Uterus (tissue), 4 donors: Measurements from ENCODE around the gene FOXN4. TPM values are rescaled to one million over a fixed set of nuclear protein-coding genes. Genes with fewer than 3 reads are reported as not detected.

Source experiments
- DNase-seq, 2 donors: peaks; one replicate each; pipeline ENCODE4 v3.0.0-alpha.2; 2019 to 2020
- H3K27ac ChIP-seq, 2 donors: fragments of 200-600 bp; sonication (generic); 1 replicate in 1 of 2; 2 replicates in 1 of 2; pipeline ENCODE4 v1.5.1; 2016 to 2018
- H3K27me3 ChIP-seq, 2 donors: fragments of 200-600 bp; sonication (generic); one replicate each; pipeline ENCODE4 v1.5.1; 2018 to 2019; ENCODE audit warnings: control low read depth in 1 of 2
- H3K36me3 ChIP-seq, 2 donors: fragments of 200-600 bp; sonication (generic); one replicate each; pipeline ENCODE4 v1.5.1; 2019; ENCODE audit warnings: control low read depth in 1 of 2
- H3K4me1 ChIP-seq, 2 donors: fragments of 200-600 bp; sonication (generic); one replicate each; pipeline ENCODE4 v1.5.1; 2018 to 2019; ENCODE audit warnings: control low read depth in 1 of 2
- H3K4me3 ChIP-seq, 2 donors: fragments of 200-600 bp; sonication (generic); 1 replicate in 1 of 2; 2 replicates in 1 of 2; pipeline ENCODE4 v1.5.1; 2018 to 2019; ENCODE audit warnings: mild to moderate bottlenecking in 1 of 2
- H3K9me3 ChIP-seq, 2 donors: fragments of 200-600 bp; sonication (generic); one replicate each; pipeline ENCODE4 v1.5.1; 2019; ENCODE audit warnings: control low read depth in 1 of 2
- CTCF ChIP-seq, 4 experiments: fragments of 200-600 bp in 2 of 4; fragments of 450-650 bp in 2 of 4; sonication (generic) in 2 of 4; IDR thresholded peaks; one replicate each; pipeline ENCODE4 v1.5.1; 2016 to 2019; ENCODE audit warnings: antibody characterized with exemption in 4 of 4, mild to moderate bottlenecking in 2 of 4, moderate library complexity in 1 of 4
- POLR2A ChIP-seq, 2 donors: fragments of 450-650 bp; IDR thresholded peaks; one replicate each; pipeline ENCODE4 v1.6.1; 2016; ENCODE audit warnings: antibody characterized with exemption in 2 of 2, mild to moderate bottlenecking in 1 of 2, moderate library complexity in 1 of 2
- intact Hi-C: fragments of 100-400 bp; cut with DNase I; formaldehyde crosslinking; loops from one replicate; pipeline ENCODE4 v1.15.1; 2023; ENCODE audit warnings: low total_unique reads
- total RNA-seq, 4 donors: library from RNA; depleted of rRNA in 3 of 4; stranded (reverse); fragments of >200 nt in 3 of 4; gene quantifications; one replicate each; pipeline versions ENCODE4 v1.1.0 to v1.2.4, GENCODE V29; 2014 to 2023
- donor health status: DM: yes; HTN: yes; CAD: no.

FOXN4 gene
- total RNA-seq, 4 donors from 2014 or later, result not detected

GRCh38 chr12:109336593-109336992, 27.5 kb upstream of the FOXN4 start:
- no peaks in the 10 kb centered on the region for H3K27me3 ChIP-seq
- no peaks in the 10 kb centered on the region for H3K9me3 ChIP-seq
- no peak overlapping the region for H3K4me3 ChIP-seq
- H3K4me1 ChIP-seq, result peaks cover 0 to 5% of the 10 kb centered on the region in 2 donors
- no peaks in the 10 kb centered on the region for H3K36me3 ChIP-seq
- DNase-seq, result no peak
- TF ChIP-seq POLR2A (IDR thresholded peaks at IDR 0.05) (no peak), CTCF (IDR thresholded peaks at IDR 0.05) (no peak)
- no peak overlapping the region for H3K27ac ChIP-seq
- intact Hi-C loops, result no loop called here

- no peak for TF ChIP-seq CTCF (IDR thresholded peaks at IDR 0.05)
- no peak for TF ChIP-seq POLR2A (IDR thresholded peaks at IDR 0.05)
- Histone ChIP-seq H3K27ac (no peak overlapping the region), H3K9me3 (no peaks in the 10 kb centered on the region), H3K4me3 (no peak overlapping the region), H3K4me1 (peaks cover 0 to 5% of the 10 kb centered on the region in 2 donors), H3K27me3 (no peaks in the 10 kb centered on the region), H3K36me3 (no peaks in the 10 kb centered on the region)
- intact Hi-C loops, result no loop called here
- no peak for DNase-seq
These were observed 25.8 kb upstream of the FOXN4 start for GRCh38 chr12:109334887-109335286.

- intact Hi-C loops, result no loop called here
- peaks cover 0 to 5% of the 10 kb centered on the region in 2 donors for H3K4me1 ChIP-seq
- no peaks in the 10 kb centered on the region for H3K36me3 ChIP-seq
- TF ChIP-seq POLR2A (IDR thresholded peaks at IDR 0.05) (no peak), CTCF (IDR thresholded peaks at IDR 0.05) (no peak)
- H3K27ac ChIP-seq, result peak overlapping the region in 1 of 2 donors; percentile 59
- H3K27me3 ChIP-seq, result no peaks in the 10 kb centered on the region
- DNase-seq, result no peak
- H3K4me3 ChIP-seq, result no peak overlapping the region
- no peaks in the 10 kb centered on the region for H3K9me3 ChIP-seq
These were observed 22.3 kb upstream of the FOXN4 start for GRCh38 chr12:109331301-109331952.

GRCh38 chr12:109330282-109331230, 21.5 kb upstream of the FOXN4 start:
- intact Hi-C loops, result no loop called here
- Histone ChIP-seq H3K27ac (peak overlapping the region in 1 of 2 donors; percentile 59), H3K4me1 (peaks cover 0 to 5% of the 10 kb centered on the region in 2 donors), H3K36me3 (no peaks in the 10 kb centered on the region), H3K4me3 (no peak overlapping the region), H3K27me3 (no peaks in the 10 kb centered on the region), H3K9me3 (no peaks in the 10 kb centered on the region)
- no peak for DNase-seq
- TF ChIP-seq POLR2A (IDR thresholded peaks at IDR 0.05) (no peak), CTCF (IDR thresholded peaks at IDR 0.05) (no peak)

GRCh38 chr12:109329686-109330085, 20.6 kb upstream of the FOXN4 start:
- Histone ChIP-seq H3K4me1 (peaks cover 0 to 5% of the 10 kb centered on the region in 2 donors), H3K27ac (no peak overlapping the region), H3K4me3 (no peak overlapping the region), H3K9me3 (no peaks in the 10 kb centered on the region), H3K36me3 (no peaks in the 10 kb centered on the region), H3K27me3 (no peaks in the 10 kb centered on the region)
- no peak for TF ChIP-seq CTCF (IDR thresholded peaks at IDR 0.05)
- no peak for TF ChIP-seq POLR2A (IDR thresholded peaks at IDR 0.05)
- intact Hi-C loops, result no loop called here
- no peak for DNase-seq
